Adrenal gland (tissue), 5 donors: Measurements from ENCODE around the gene HSF2BP.

ENCODE experiments used
- CTCF ChIP-seq, 6 experiments: fragments of 450-650 bp in 4 of 6; fragments of 200-600 bp in 2 of 6; sonication (generic) in 1 of 6; IDR thresholded peaks; 1 replicate in 5 of 6; 2 replicates in 1 of 6; pipeline versions ENCODE4 v1.5.1 to v1.8.0; 2016 to 2021; ENCODE audit warnings: antibody characterized with exemption in 6 of 6, mild to moderate bottlenecking in 2 of 6, moderate library complexity in 1 of 6
- POLR2A ChIP-seq, 2 donors: fragments of 450-650 bp; IDR thresholded peaks; one replicate each; pipeline ENCODE4 v1.6.1; 2017; ENCODE audit warnings: antibody characterized with exemption in 2 of 2, mild to moderate bottlenecking in 2 of 2, moderate library complexity in 1 of 2
- donor health status: DM: no; HTN: no; CAD: no.

- no peak for TF ChIP-seq POLR2A (IDR thresholded peaks at IDR 0.05)
- TF ChIP-seq CTCF (IDR thresholded peaks at IDR 0.05): no peak
These were observed 50.6 kb downstream of the HSF2BP start for GRCh38 chr21:43608664-43609063.
